H9 (cell line): ENCODE results near the gene KCTD19. TPM values are rescaled to one million over a fixed set of nuclear protein-coding genes. Genes with fewer than 3 reads are reported as not detected.

Source experiments
- DNase-seq: peaks from one replicate; pipeline ENCODE4 v3.0.0-alpha.2; 2017
- H2AFZ ChIP-seq: one replicate; pipeline ENCODE4 v1.6.1; 2013; ENCODE audit warnings: mild to moderate bottlenecking, low read length, control low read depth, moderate library complexity
- H2AK5ac ChIP-seq: 2 replicates; pipeline ENCODE4 v1.6.1; 2013; ENCODE audit warnings: low read length, control low read depth, mixed read lengths; ENCODE audit not compliant: insufficient read length
- H2BK120ac ChIP-seq: one replicate; pipeline ENCODE4 v1.6.1; 2013; ENCODE audit warnings: low read depth, mild to moderate bottlenecking, low read length, control low read depth, inconsistent platforms; ENCODE audit not compliant: poor library complexity, severe bottlenecking
- H2BK12ac ChIP-seq: 2 replicates; pipeline ENCODE4 v1.6.1; 2013; ENCODE audit warnings: low read length, control low read depth, mixed read lengths, low read depth; ENCODE audit not compliant: insufficient read length
- H2BK15ac ChIP-seq: 2 replicates; pipeline ENCODE4 v1.6.1; 2013; ENCODE audit warnings: low read depth, low read length, control low read depth
- H2BK20ac ChIP-seq: one replicate; pipeline ENCODE4 v1.6.1; 2013; ENCODE audit warnings: low read depth, mild to moderate bottlenecking, low read length, control low read depth, inconsistent platforms; ENCODE audit not compliant: poor library complexity, severe bottlenecking
- H2BK5ac ChIP-seq: 2 replicates; pipeline ENCODE4 v1.6.1; 2013; ENCODE audit warnings: low read length, control low read depth, mixed read lengths; ENCODE audit not compliant: insufficient read length
- H3K14ac ChIP-seq: 2 replicates; pipeline ENCODE4 v1.6.1; 2013; ENCODE audit warnings: low read length, control low read depth; ENCODE audit not compliant: insufficient read depth
- H3K18ac ChIP-seq: 2 replicates; pipeline ENCODE4 v1.6.1; 2013; ENCODE audit warnings: low read depth, mild to moderate bottlenecking, mixed read lengths, low read length, control low read depth; ENCODE audit not compliant: insufficient read length
- H3K23ac ChIP-seq: 2 replicates; pipeline ENCODE4 v1.6.1; 2013; ENCODE audit warnings: low read length, control low read depth, mixed read lengths, low read depth; ENCODE audit not compliant: insufficient read length
- H3K23me2 ChIP-seq: 2 replicates; pipeline ENCODE4 v1.6.1; 2013; ENCODE audit warnings: low read depth, mild to moderate bottlenecking, mixed read lengths, low read length, control low read depth; ENCODE audit not compliant: insufficient read length, poor library complexity, severe bottlenecking
- H3K27ac ChIP-seq: 2 replicates; pipeline ENCODE4 v1.5.1; 2013; ENCODE audit warnings: low read length, control low read depth, mixed read lengths, low read depth; ENCODE audit not compliant: insufficient read length
- H3K27me3 ChIP-seq: 2 replicates; pipeline ENCODE4 v1.6.1; 2013; ENCODE audit warnings: low read length, control low read depth, inconsistent platforms; ENCODE audit not compliant: insufficient read depth
- H3K4ac ChIP-seq: 2 replicates; pipeline ENCODE4 v1.6.1; 2013; ENCODE audit warnings: low read depth, mild to moderate bottlenecking, control low read depth, inconsistent platforms, low read length, moderate library complexity
- H3K4me1 ChIP-seq: 2 replicates; pipeline ENCODE4 v1.6.1; 2013; ENCODE audit warnings: low read length, control low read depth, inconsistent platforms; ENCODE audit not compliant: insufficient read depth
- H3K4me2 ChIP-seq: 2 replicates; pipeline ENCODE4 v1.6.1; 2013; ENCODE audit warnings: low read length, control low read depth, mixed read lengths; ENCODE audit not compliant: insufficient read length, insufficient read depth
- H3K56ac ChIP-seq: 2 replicates; pipeline ENCODE4 v1.6.1; 2013; ENCODE audit warnings: low read depth, mild to moderate bottlenecking, mixed read lengths, low read length, control low read depth; ENCODE audit not compliant: insufficient read length
- H3K79me1 ChIP-seq: 2 replicates; pipeline ENCODE4 v1.6.1; 2013; ENCODE audit warnings: low read depth, mild to moderate bottlenecking, moderate library complexity, low read length, control low read depth, inconsistent platforms; ENCODE audit not compliant: insufficient read depth, poor library complexity, severe bottlenecking
- H3K79me2 ChIP-seq: 2 replicates; pipeline ENCODE4 v1.6.1; 2013; ENCODE audit warnings: low read length, control low read depth, inconsistent platforms; ENCODE audit not compliant: insufficient read depth
- H3K9ac ChIP-seq: 2 replicates; pipeline ENCODE4 v1.6.1; 2013; ENCODE audit warnings: low read length, control low read depth, mixed read lengths; ENCODE audit not compliant: insufficient read length; ENCODE audit errors: extremely low read depth
- H3K9me3 ChIP-seq: one replicate; pipeline ENCODE4 v1.6.1; 2013; ENCODE audit warnings: low read depth, low read length, inconsistent platforms; ENCODE audit not compliant: control insufficient read depth
- H3T11ph ChIP-seq: one replicate; pipeline ENCODE4 v1.6.1; 2013; ENCODE audit warnings: mild to moderate bottlenecking, low read length, control low read depth, inconsistent platforms
- H4K20me1 ChIP-seq: one replicate; pipeline ENCODE4 v1.6.1; 2013; ENCODE audit not compliant: control insufficient read depth, insufficient read length, insufficient read depth
- H4K5ac ChIP-seq: 2 replicates; pipeline ENCODE4 v1.6.1; 2013; ENCODE audit warnings: low read depth, mild to moderate bottlenecking, mixed read lengths, low read length, control low read depth; ENCODE audit not compliant: insufficient read length
- H4K8ac ChIP-seq: replicated peaks from 2 replicates; pipeline ENCODE4 v1.6.1; 2013; ENCODE audit warnings: low read length, control low read depth, mixed read lengths, low read depth; ENCODE audit not compliant: insufficient read length
- H4K91ac ChIP-seq: 2 replicates; pipeline ENCODE4 v1.6.1; 2013; ENCODE audit warnings: low read depth, mild to moderate bottlenecking, moderate library complexity, mixed read lengths, low read length, control low read depth; ENCODE audit not compliant: insufficient read length
- H3K27ac Mint-ChIP-seq, 3 experiments: 2 replicates in 2 of 3; 3 replicates in 1 of 3; pipeline ENCODE4 v1.8.0; 2020 to 2021; ENCODE audit warnings: mixed read lengths in 3 of 3, mild to moderate bottlenecking in 1 of 3, moderate library complexity in 1 of 3
- H3K27me3 Mint-ChIP-seq: 2 replicates; pipeline ENCODE4 v1.8.0; 2021; ENCODE audit warnings: low read depth, mild to moderate bottlenecking, moderate library complexity, mixed read lengths
- H3K36me3 Mint-ChIP-seq, 3 experiments: 2 replicates in 2 of 3; 3 replicates in 1 of 3; pipeline ENCODE4 v1.8.0; 2020 to 2021; ENCODE audit warnings: low read depth in 3 of 3, mixed read lengths in 3 of 3; ENCODE audit not compliant: insufficient read depth in 1 of 3
- H3K4me1 Mint-ChIP-seq, 2 experiments: 2 replicates each; pipeline ENCODE4 v1.8.0; 2020; ENCODE audit warnings: mixed read lengths in 2 of 2
- H3K4me3 Mint-ChIP-seq, 2 experiments: 2 replicates in 1 of 2; 3 replicates in 1 of 2; pipeline ENCODE4 v1.8.0; 2020 to 2021; ENCODE audit warnings: mild to moderate bottlenecking in 2 of 2, mixed read lengths in 2 of 2, moderate library complexity in 1 of 2
- H3K9me3 Mint-ChIP-seq, 2 experiments: 2 replicates in 1 of 2; 3 replicates in 1 of 2; pipeline ENCODE4 v1.8.0; 2020; ENCODE audit warnings: mild to moderate bottlenecking in 2 of 2, mixed read lengths in 2 of 2, moderate library complexity in 1 of 2
- CTCF ChIP-seq: fragments of 200-600 bp; sonication (generic); conservative IDR thresholded peaks from 3 replicates; pipeline ENCODE4 v1.8.0; 2021; ENCODE audit warnings: antibody characterized with exemption, mild to moderate bottlenecking
- WGBS: extraction: QIAGEN DNeasy Blood & Tissue Kit; methylation state at CpG from one replicate; pipeline ENCODE4 v1.1.7; 2013; ENCODE audit warnings: missing lambda C conversion rate, low lambda C conversion rate, mixed read lengths; ENCODE audit not compliant: insufficient read length; ENCODE audit errors: extremely low coverage; 5-methylcytosine and 5-hydroxymethylcytosine counted together
- total RNA-seq: library from RNA; stranded (reverse); gene quantifications from 2 replicates; pipeline ENCODE4 v1.2.1, GENCODE V29; 2021

Gene KCTD19
- total RNA-seq, 1 experiment from 2014 or later: 0.13 TPM

- Histone ChIP-seq H3K4me1 (peaks cover 6% of the 10 kb centered on the region; the same call in 1 of the 2 replicates), H3K4ac (no peak overlapping the region), H3K9ac (peak overlapping the region; percentile 46), H3K18ac (peak overlapping the region; percentile 75), H2AK5ac (no peak overlapping the region), H4K91ac (no peak overlapping the region), H3K4me2 (peak overlapping the region; percentile 41), H4K8ac (no peak overlapping the region), H2BK12ac (no peak overlapping the region), H2BK120ac (no peak overlapping the region), H2BK5ac (no peak overlapping the region), H3K79me1 (no peaks in the 10 kb centered on the region), H4K20me1 (no peaks in the 10 kb centered on the region), H3K56ac (no peak overlapping the region), H2BK15ac (no peak overlapping the region), H3K79me2 (no peaks in the 10 kb centered on the region; the same call in 1 of the 2 replicates), H3K27me3 (no peaks in the 10 kb centered on the region; the same call in 1 of the 2 replicates), H3T11ph (no peak overlapping the region), H4K5ac (no peak overlapping the region), H3K27ac (no peak overlapping the region), H3K23ac (no peak overlapping the region), H2AFZ (no peak overlapping the region), H3K23me2 (peaks cover 31% of the 10 kb centered on the region), H3K9me3 (no peaks in the 10 kb centered on the region), H2BK20ac (no peak overlapping the region), H3K14ac (peak overlapping the region; percentile 80)
- H3K4me1 Mint-ChIP-seq: peaks cover 35 to 42% of the 10 kb centered on the region in 2 experiments
- peak overlapping the region; percentile 86 to 94 for H3K4me3 Mint-ChIP-seq
- no peaks in the 10 kb centered on the region; a peak in 1 of 7 replicates for H3K36me3 Mint-ChIP-seq
- peak; percentile 98 for DNase-seq
- WGBS: no CpG with 5 or more reads among the region's 26 CpGs
- H3K9me3 Mint-ChIP-seq: no peaks in the 10 kb centered on the region
- TF ChIP-seq CTCF: peak; percentile 40; the same call in 2 of the 3 replicates
- H3K27ac Mint-ChIP-seq: peak overlapping the region in 2 of 3 experiments; percentile 87 to 95; a peak in 5 of 7 replicates
- H3K27me3 Mint-ChIP-seq: peaks cover 24% of the 10 kb centered on the region
These were observed 79.8 kb downstream of the KCTD19 start for GRCh38 chr16:67246756-67247191.
